Thyroid gland (tissue), 4 donors: ENCODE measurements around the gene CDK16. TPM values are rescaled to one million over a fixed set of nuclear protein-coding genes. Genes with fewer than 3 reads are reported as not detected.

Source experiments
- DNase-seq, 2 donors: peaks; one replicate each; pipeline ENCODE4 v3.0.0-alpha.2; 2019
- H3K27ac ChIP-seq, 3 donors: fragments of 200-600 bp; sonication (generic); 1 replicate in 2 of 3; 2 replicates in 1 of 3; pipeline ENCODE4 v1.5.1; 2016 to 2019; ENCODE audit warnings: mild to moderate bottlenecking in 1 of 3, moderate library complexity in 1 of 3
- H3K27me3 ChIP-seq: fragments of 200-600 bp; sonication (generic); one replicate; pipeline ENCODE4 v1.5.1; 2019
- H3K36me3 ChIP-seq, 2 donors: fragments of 200-600 bp; sonication (generic); one replicate each; pipeline ENCODE4 v1.5.1; 2016 to 2019
- H3K4me1 ChIP-seq, 2 donors: fragments of 200-600 bp; sonication (generic); one replicate each; pipeline ENCODE4 v1.5.1; 2017 to 2019
- H3K4me3 ChIP-seq, 3 donors: fragments of 200-600 bp; sonication (generic); replicated peaks in 1 of 3; 1 replicate in 2 of 3; 2 replicates in 1 of 3; pipeline ENCODE4 v1.5.1; 2016; ENCODE audit warnings: mild to moderate bottlenecking in 1 of 3
- H3K9me3 ChIP-seq: fragments of 200-600 bp; sonication (generic); one replicate; pipeline ENCODE4 v1.5.1; 2017
- CTCF ChIP-seq, 6 experiments: fragments of 200-600 bp in 3 of 6; fragments of 450-650 bp in 3 of 6; sonication (generic) in 3 of 6; IDR thresholded peaks; one replicate each; pipeline ENCODE4 v1.5.1; 2016 to 2019; ENCODE audit warnings: antibody characterized with exemption in 6 of 6, mild to moderate bottlenecking in 2 of 6, inconsistent platforms in 1 of 6, moderate library complexity in 1 of 6
- POLR2A ChIP-seq, 2 donors: fragments of 450-650 bp; IDR thresholded peaks; one replicate each; pipeline ENCODE4 v1.6.1; 2017; ENCODE audit warnings: antibody characterized with exemption in 2 of 2, mild to moderate bottlenecking in 2 of 2, moderate library complexity in 1 of 2
- WGBS, 2 donors: methylation state at CpG; one replicate each; pipeline ENCODE4 v1.1.5; 2017; 5-methylcytosine and 5-hydroxymethylcytosine counted together
- intact Hi-C: fragments of 100-400 bp; cut with DNase I; formaldehyde crosslinking; loops from one replicate; pipeline ENCODE4 v1.15.1; 2023
- total RNA-seq, 4 donors: library from RNA; depleted of rRNA; stranded (reverse); fragments of >200 nt; gene quantifications; one replicate each; pipeline ENCODE4 v1.2.3, GENCODE V29; 2016

Gene CDK16
- total RNA-seq, 4 donors from 2014 or later, result 76.6 to 111 (median 93.7) TPM

DNA sequence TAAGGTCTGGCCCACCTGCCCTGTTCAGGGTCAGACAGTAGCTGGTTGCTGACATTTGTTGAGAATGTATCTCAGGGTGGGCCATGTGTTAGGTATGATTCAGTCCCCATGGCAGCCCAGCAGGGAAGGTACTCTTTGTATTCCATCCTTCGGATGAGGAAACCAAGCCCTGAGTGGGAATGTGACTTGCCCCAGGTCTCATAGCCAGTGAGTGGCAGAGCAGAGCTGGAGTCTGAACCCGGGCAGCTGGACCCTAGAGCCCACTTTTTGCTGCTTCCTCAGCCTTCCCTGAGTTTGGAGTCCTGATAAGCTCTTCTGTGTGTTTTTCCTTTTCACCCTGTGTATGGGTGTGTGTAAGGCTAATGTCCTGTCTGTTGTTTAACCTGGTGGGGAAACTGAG is 46.5 kb upstream of the CDK16 start:
- H3K27me3 ChIP-seq, result no peaks in the 10 kb centered on the region
- no peaks in the 10 kb centered on the region for H3K9me3 ChIP-seq
- intact Hi-C loops, result no loop called here
- no peak for TF ChIP-seq POLR2A (IDR thresholded peaks at IDR 0.05)
- TF ChIP-seq CTCF (IDR thresholded peaks at IDR 0.05), result no peak
- H3K4me1 ChIP-seq, result no peaks in the 10 kb centered on the region
- no peak overlapping the region for H3K4me3 ChIP-seq
- DNase-seq, result no peak
- H3K27ac ChIP-seq, result no peak overlapping the region
- H3K36me3 ChIP-seq, result peaks cover 10 to 19% of the 10 kb centered on the region in 2 donors
- whole genome bisulfite sequencing, 2 donors, result 100% methylated on average over 2 of the region's 2 CpGs; no CpG with 5 or more reads in 1 of the 2 donors

DNA sequence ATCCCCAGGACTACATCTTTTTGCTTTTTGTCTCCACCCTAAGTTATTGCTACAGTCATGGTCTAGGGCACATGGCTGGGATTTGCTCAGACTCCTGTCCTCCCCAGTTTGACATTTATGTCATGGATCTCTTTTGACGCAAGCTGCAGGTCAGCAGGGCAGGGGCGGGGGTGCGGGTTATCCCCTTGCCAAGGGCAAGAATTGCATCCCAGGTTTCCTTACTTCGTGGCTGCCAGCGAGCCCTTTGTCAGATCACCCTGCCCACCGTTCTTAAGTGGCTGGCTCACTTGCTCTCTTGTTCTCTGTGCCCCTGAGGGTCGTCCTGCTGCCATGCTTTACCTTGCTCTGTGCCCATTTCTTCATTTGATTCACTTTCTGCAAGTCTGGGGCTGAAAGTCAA is 45.9 kb upstream of the CDK16 start:
- no peaks in the 10 kb centered on the region for H3K4me1 ChIP-seq
- no peaks in the 10 kb centered on the region for H3K27me3 ChIP-seq
- TF ChIP-seq POLR2A (IDR thresholded peaks at IDR 0.05) (no peak), CTCF (IDR thresholded peaks at IDR 0.05) (no peak)
- WGBS, 2 donors, result 92 to 94% methylated on average over 7 of the region's 7 CpGs
- no peak overlapping the region for H3K4me3 ChIP-seq
- H3K27ac ChIP-seq, result no peak overlapping the region
- peaks cover 10 to 19% of the 10 kb centered on the region in 2 donors for H3K36me3 ChIP-seq
- no peaks in the 10 kb centered on the region for H3K9me3 ChIP-seq
- DNase-seq, result no peak
- intact Hi-C loops, result no loop called here

DNA sequence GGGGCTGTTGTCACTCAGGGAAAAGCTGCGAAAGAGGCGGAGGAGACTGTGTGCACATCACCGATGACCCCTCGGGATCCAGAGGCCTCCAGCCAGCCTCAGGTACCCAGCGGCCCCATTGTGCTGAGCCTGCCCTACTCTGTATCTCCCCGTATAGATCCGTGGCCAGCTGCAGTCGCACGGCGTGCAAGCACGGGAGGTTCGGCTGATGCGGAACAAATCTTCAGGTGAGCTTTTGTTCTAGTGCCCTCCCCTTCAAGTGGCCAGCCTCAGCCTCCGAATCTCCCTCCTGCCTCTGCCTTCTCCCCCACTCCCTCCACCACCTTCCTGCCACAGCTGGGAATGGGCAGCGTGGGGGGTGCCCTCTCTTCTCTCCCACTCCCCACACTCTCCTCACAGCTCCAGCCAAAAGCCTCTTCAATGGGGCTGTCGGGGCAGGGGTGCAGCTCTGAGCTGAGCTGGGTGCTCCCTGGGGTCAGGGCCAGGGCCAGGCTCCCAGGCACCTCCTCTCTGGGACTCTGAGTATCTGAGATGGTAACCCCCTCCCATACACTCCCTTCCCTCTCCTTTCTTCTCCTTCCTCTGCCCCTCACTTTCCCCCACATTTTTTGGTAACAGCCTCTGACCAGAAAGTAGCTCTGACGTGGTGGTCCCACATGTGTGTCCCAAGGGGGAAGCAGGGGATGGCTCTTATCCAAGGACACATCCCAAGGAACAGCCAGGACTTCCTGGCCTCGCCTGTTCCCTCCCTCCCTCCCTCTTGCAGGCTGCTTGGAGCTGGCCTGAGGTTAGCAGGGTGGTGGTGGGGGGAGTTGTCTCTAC is 45.3 kb upstream of the CDK16 start:
- H3K4me1 ChIP-seq, result peaks cover 0 to under 1% of the 10 kb centered on the region in 2 donors
- intact Hi-C loops, result no loop called here
- TF ChIP-seq CTCF (IDR thresholded peaks at IDR 0.05) (no peak), POLR2A (IDR thresholded peaks at IDR 0.05) (no peak)
- WGBS, 2 donors, result 85 to 89% methylated on average over 4 to 15 of the region's 18 CpGs
- H3K9me3 ChIP-seq, result no peaks in the 10 kb centered on the region
- no peaks in the 10 kb centered on the region for H3K27me3 ChIP-seq
- no peak overlapping the region for H3K4me3 ChIP-seq
- H3K36me3 ChIP-seq, result peaks cover 10 to 19% of the 10 kb centered on the region in 2 donors
- no peak overlapping the region for H3K27ac ChIP-seq
- DNase-seq, result no peak

DNA sequence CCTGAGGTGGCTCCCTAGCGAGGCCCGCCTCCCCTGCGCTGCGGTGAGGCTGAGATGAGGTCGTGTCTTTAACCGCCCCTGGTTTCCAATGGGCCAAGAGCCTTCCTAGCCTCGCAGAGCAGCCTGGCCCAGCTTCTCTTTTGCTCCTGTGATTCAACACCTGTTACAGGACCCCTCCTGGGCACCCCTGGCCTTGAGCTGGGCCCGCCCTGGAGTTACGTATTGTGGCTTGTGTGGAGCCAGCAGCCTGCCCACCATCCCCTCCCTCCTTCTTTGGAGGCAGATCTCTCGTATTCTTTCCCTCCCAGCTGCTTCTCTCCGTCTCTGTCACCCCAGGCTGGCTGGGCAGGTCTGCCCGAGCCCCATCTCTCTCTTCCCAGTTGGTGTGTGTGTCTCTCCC is 44.1 kb upstream of the CDK16 start:
- no peaks in the 10 kb centered on the region for H3K27me3 ChIP-seq
- no peaks in the 10 kb centered on the region for H3K9me3 ChIP-seq
- 96 to 100% methylated on average over 3 to 7 of the region's 12 CpGs for WGBS, 2 donors
- peaks cover 0 to 12% of the 10 kb centered on the region in 2 donors for H3K4me1 ChIP-seq
- H3K4me3 ChIP-seq, result no peak overlapping the region
- H3K27ac ChIP-seq, result no peak overlapping the region
- intact Hi-C loops, result no loop called here
- no peak for TF ChIP-seq POLR2A (IDR thresholded peaks at IDR 0.05)
- no peak for TF ChIP-seq CTCF (IDR thresholded peaks at IDR 0.05)
- peaks cover 10 to 19% of the 10 kb centered on the region in 2 donors for H3K36me3 ChIP-seq
- DNase-seq, result no peak

- intact Hi-C loops, result no loop called here
- no peak overlapping the region for H3K27ac ChIP-seq
- peaks cover 0 to 12% of the 10 kb centered on the region in 2 donors for H3K4me1 ChIP-seq
- no peaks in the 10 kb centered on the region for H3K27me3 ChIP-seq
- peaks cover 10 to 23% of the 10 kb centered on the region in 2 donors for H3K36me3 ChIP-seq
- no peaks in the 10 kb centered on the region for H3K9me3 ChIP-seq
- WGBS, 2 donors, result 88 to 92% methylated on average over 23 of the region's 23 CpGs
- no peak for DNase-seq
- no peak overlapping the region for H3K4me3 ChIP-seq
- TF ChIP-seq CTCF (IDR thresholded peaks at IDR 0.05) (no peak), POLR2A (IDR thresholded peaks at IDR 0.05) (no peak)
Observed at GRCh38 chrX:47174846-47175587, 43.5 kb upstream of the CDK16 start.
